KG1 (cell line): Measurements from ENCODE around the gene URAD.
"Not testable (repeated sequence)": the region's sequence is repeated elsewhere in the genome, so short reads cannot be mapped to it uniquely, and the experiment has no call there.

ENCODE experiments used
- DNase-seq: peaks from one replicate; lab custom pipeline; 2025; lab: John Stamatoyannopoulos, UW

URAD gene

GRCh38 chr13:27988520-27988919 lies at the start of gene URAD:
URAD (minus strand) TSS chr13:27988693; CDS start chr13:27988637, 56 bp downstream.
- no peak for DNase-seq

- DNase-seq, result no peak
These were observed 48.9 kb upstream of the URAD start for GRCh38 chr13:28037399-28037798.

GRCh38 chr13:28035146-28035782 lies 46.8 kb upstream of the URAD start:
- no peak for DNase-seq

- no peak for DNase-seq
These were observed 45.6 kb upstream of the URAD start for GRCh38 chr13:28033894-28034655.

GRCh38 chr13:28032438-28032837 lies 43.9 kb upstream of the URAD start:
- DNase-seq, result not testable (repeated sequence)

- DNase-seq, result no peak
These were observed 43.4 kb upstream of the URAD start for GRCh38 chr13:28031896-28032288.

GRCh38 chr13:28031220-28031895 lies 42.9 kb upstream of the URAD start:
- peak; percentile 17 for DNase-seq

- DNase-seq, result no peak
These were observed 39.3 kb upstream of the URAD start for GRCh38 chr13:28027607-28028364.

GRCh38 chr13:28027071-28027470 lies 38.6 kb upstream of the URAD start:
- no peak for DNase-seq

- DNase-seq, result no peak
These were observed 38.0 kb upstream of the URAD start for GRCh38 chr13:28026508-28026907.

GRCh38 chr13:28022848-28023518 lies 34.5 kb upstream of the URAD start:
- DNase-seq, result no peak

- DNase-seq, result no peak
These were observed 25.8 kb upstream of the URAD start for GRCh38 chr13:28014301-28014700.

GRCh38 chr13:28013482-28013881 lies 25.0 kb upstream of the URAD start:
- no peak for DNase-seq

GRCh38 chr13:28012896-28013295 lies 24.4 kb upstream of the URAD start:
- no peak for DNase-seq

- no peak for DNase-seq
These were observed 23.9 kb upstream of the URAD start for GRCh38 chr13:28012383-28012782.

GRCh38 chr13:28010046-28010445 lies 21.6 kb upstream of the URAD start:
- no peak for DNase-seq

GRCh38 chr13:28005016-28005415 lies 16.5 kb upstream of the URAD start:
- not testable (repeated sequence) for DNase-seq

- DNase-seq, result no peak
These were observed 14.6 kb upstream of the URAD start for GRCh38 chr13:28002886-28003698.

- no peak for DNase-seq
These were observed 13.5 kb upstream of the URAD start for GRCh38 chr13:28001837-28002473.

- DNase-seq, result no peak
These were observed 12.6 kb upstream of the URAD start for GRCh38 chr13:28001049-28001448.
